Left lung (tissue), 10 donors: ENCODE measurements around the gene PDE4D. TPM values are rescaled to one million over a fixed set of nuclear protein-coding genes. Genes with fewer than 3 reads are reported as not detected.

ENCODE experiments used
- ATAC-seq: fragments of 200-7000 bp; cut with Tn5 transposase; one replicate; pipeline ENCODE4 v1.9.1; 2020; ENCODE audit warnings: moderate library complexity
- DNase-seq, 4 donors: peaks; one replicate each; pipeline ENCODE4 v3.0.0-alpha.2; 2013 to 2020
- H3K27ac ChIP-seq, 2 donors: fragments of 200-600 bp; sonication (generic) in 1 of 2; one replicate each; pipeline versions ENCODE4 v1.5.0 to v1.8.0; 2020 to 2021
- H3K27me3 ChIP-seq, 2 donors: fragments of 200-600 bp; sonication (generic) in 1 of 2; one replicate each; pipeline versions ENCODE4 v1.5.0 to v1.8.0; 2020 to 2021
- H3K36me3 ChIP-seq, 2 donors: fragments of 200-600 bp; sonication (generic) in 1 of 2; one replicate each; pipeline versions ENCODE4 v1.5.0 to v1.8.0; 2020 to 2021
- H3K4me1 ChIP-seq, 2 donors: fragments of 200-600 bp; one replicate each; pipeline ENCODE4 v1.8.0; 2021
- H3K4me3 ChIP-seq, 2 donors: fragments of 200-600 bp; sonication (generic) in 1 of 2; one replicate each; pipeline versions ENCODE4 v1.5.0 to v1.8.0; 2020 to 2021; ENCODE audit warnings: mild to moderate bottlenecking in 1 of 2
- H3K9me3 ChIP-seq, 2 donors: fragments of 200-600 bp; sonication (generic) in 1 of 2; one replicate each; pipeline versions ENCODE4 v1.5.0 to v1.8.0; 2020 to 2021
- intact Hi-C, 2 donors: fragments of 100-400 bp; cut with DNase I; formaldehyde crosslinking; loops; one replicate each; pipeline versions ENCODE4 v1.11.2 to v1.14.2; 2022
- polyA plus RNA-seq, 6 donors: library from polyadenylated mRNA; unstranded; fragments of 120-200 nt; gene quantifications; one replicate each; pipeline ENCODE4 v1.2.1, GENCODE V29; 2013; ENCODE audit not compliant: insufficient read length in 6 of 6
- total RNA-seq, 2 donors: library from RNA; stranded (reverse); fragmentation: NEBNext Ultra II Directional; extraction: Animal tissue kit (Norgen Biotek cat#: 25700); gene quantifications; one replicate each; pipeline ENCODE4 v1.2.1, GENCODE V29; 2021
- TF ChIP-seq, protein P1 (sequence below), 2 donors: fragments of 200-600 bp; sonication (generic) in 1 of 2; IDR thresholded peaks; one replicate each; pipeline versions ENCODE4 v1.5.0 to v1.8.0; 2021; ENCODE audit warnings: antibody characterized with exemption in 2 of 2
- donor health status: DM: no; HTN: yes; CAD: no.
- donor health status: DM: no; HTN: no; CAD: no.

Gene PDE4D
- total and polyA plus RNA-seq, 8 donors: 21.4 to 57.1 (median 25.4) TPM

DNA sequence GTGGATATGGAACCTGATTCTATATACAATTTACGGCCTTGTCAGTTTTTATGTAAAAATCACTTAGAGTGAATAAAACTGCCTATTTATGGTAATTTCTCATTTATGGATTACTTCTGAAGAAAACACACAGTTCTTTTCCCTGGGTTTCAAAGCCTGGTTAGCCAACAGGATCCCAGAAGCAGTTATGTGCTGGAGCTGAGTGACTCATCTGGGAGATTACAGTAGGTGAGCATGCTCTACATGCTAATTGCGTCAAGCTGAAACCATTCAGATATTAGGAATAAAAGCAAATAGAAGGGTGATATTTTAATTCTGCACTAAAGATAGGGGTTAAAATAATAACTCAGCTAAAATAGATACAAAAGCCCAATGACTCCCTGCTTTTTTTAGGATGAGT, 47.8 kb downstream of the PDE4D start:
- ATAC-seq (no peak), DNase-seq (no peak)
- Histone ChIP-seq H3K9me3 (no peaks in the 10 kb centered on the region), H3K36me3 (no peaks in the 10 kb centered on the region), H3K4me3 (no peak overlapping the region), H3K27ac (no peak overlapping the region), H3K4me1 (no peaks in the 10 kb centered on the region), H3K27me3 (no peaks in the 10 kb centered on the region)
- intact Hi-C loops: no loop called here
- TF ChIP-seq, protein P1, sequence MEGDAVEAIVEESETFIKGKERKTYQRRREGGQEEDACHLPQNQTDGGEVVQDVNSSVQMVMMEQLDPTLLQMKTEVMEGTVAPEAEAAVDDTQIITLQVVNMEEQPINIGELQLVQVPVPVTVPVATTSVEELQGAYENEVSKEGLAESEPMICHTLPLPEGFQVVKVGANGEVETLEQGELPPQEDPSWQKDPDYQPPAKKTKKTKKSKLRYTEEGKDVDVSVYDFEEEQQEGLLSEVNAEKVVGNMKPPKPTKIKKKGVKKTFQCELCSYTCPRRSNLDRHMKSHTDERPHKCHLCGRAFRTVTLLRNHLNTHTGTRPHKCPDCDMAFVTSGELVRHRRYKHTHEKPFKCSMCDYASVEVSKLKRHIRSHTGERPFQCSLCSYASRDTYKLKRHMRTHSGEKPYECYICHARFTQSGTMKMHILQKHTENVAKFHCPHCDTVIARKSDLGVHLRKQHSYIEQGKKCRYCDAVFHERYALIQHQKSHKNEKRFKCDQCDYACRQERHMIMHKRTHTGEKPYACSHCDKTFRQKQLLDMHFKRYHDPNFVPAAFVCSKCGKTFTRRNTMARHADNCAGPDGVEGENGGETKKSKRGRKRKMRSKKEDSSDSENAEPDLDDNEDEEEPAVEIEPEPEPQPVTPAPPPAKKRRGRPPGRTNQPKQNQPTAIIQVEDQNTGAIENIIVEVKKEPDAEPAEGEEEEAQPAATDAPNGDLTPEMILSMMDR (IDR thresholded peaks at IDR 0.05): no peak

DNA sequence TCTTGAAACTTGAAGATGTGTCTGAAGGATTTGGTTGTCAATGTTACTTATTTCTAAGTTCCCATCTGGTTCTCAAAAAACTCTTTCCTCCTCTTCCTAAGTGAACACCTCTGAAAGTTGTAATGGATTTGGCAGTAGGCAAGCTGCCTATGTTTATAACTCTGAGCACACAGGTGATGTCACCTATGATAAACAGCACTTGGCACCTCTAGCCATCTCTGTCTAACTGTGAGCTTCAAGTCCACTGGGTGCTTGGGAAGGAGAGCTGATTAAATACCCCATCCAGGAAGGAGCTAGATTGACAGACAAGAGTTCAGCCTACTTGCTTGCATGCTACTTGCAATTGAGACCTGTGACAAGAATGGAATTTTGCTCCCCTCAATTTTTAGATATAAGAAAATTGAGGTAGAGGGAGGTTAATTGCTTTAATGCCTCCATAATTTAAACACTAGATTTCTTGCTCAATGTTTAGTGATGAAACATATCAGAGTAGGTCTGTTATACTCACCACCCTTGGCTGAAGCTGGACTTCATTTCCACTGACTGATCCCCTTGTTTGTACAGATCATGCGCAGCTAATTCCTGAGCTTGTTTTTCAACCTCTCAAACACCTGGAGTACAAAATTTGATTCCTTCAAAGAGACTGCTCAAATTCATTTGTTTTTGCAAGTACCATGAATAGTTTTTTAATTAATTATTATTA, 49.9 kb downstream of the PDE4D start:
- no peak overlapping the region for H3K4me3 ChIP-seq
- H3K4me1 ChIP-seq: no peaks in the 10 kb centered on the region
- H3K9me3 ChIP-seq: no peaks in the 10 kb centered on the region
- no peaks in the 10 kb centered on the region for H3K27me3 ChIP-seq
- intact Hi-C loops: no loop called here
- H3K36me3 ChIP-seq: no peaks in the 10 kb centered on the region
- H3K27ac ChIP-seq: no peak overlapping the region
- TF ChIP-seq, protein P1 (IDR thresholded peaks at IDR 0.05): no peak
- ATAC-seq (no peak), DNase-seq (no peak)

DNA sequence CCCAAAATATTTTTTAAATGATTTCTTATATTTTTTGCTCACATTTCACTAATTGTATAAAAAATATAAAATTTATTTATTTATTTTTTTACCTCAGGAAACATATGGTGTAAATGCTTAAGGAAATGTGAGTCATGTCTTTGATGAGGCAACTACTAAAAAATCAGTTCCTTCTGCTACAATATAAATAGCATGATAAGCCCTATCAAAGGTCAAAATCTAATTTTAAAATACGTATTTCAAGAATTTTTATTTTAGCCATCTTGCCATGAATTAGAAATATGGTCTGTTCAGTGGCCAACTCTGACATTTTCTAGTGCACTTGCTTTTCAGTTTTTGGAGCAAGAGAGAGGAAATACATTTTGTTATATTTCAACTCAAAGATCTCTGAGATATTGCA, 50.5 kb downstream of the PDE4D start:
- Histone ChIP-seq H3K36me3 (no peaks in the 10 kb centered on the region), H3K27me3 (no peaks in the 10 kb centered on the region), H3K27ac (no peak overlapping the region), H3K9me3 (no peaks in the 10 kb centered on the region), H3K4me3 (no peak overlapping the region), H3K4me1 (no peaks in the 10 kb centered on the region)
- intact Hi-C loops: no loop called here
- DNase-seq (no peak), ATAC-seq (no peak)
- TF ChIP-seq, protein P1 (IDR thresholded peaks at IDR 0.05): no peak

DNA sequence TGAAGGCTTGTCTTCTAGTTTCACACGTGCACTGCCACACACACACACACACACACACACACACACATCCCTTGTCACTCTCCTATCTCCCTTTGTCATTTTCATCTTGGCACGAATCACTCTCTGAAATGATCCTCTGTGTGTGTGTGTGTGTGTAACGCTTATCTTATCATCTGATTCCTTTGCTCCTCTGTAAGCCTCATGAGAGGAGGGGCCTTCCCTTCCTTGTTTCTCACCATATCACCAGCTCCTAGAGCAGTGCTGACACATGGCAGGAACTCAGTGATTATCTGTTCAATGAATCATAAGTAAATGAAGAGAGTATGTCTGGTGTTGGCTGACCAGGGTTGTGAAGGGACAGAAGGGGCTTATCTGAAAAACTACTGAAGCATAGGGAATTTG, 53.3 kb downstream of the PDE4D start:
- intact Hi-C loops: no loop called here
- H3K36me3 ChIP-seq: no peaks in the 10 kb centered on the region
- H3K27ac ChIP-seq: no peak overlapping the region
- DNase-seq: no peak
- no peak for ATAC-seq
- no peaks in the 10 kb centered on the region for H3K9me3 ChIP-seq
- no peak overlapping the region for H3K4me3 ChIP-seq
- no peaks in the 10 kb centered on the region for H3K27me3 ChIP-seq
- H3K4me1 ChIP-seq: no peaks in the 10 kb centered on the region
- TF ChIP-seq, protein P1 (IDR thresholded peaks at IDR 0.05): no peak

DNA sequence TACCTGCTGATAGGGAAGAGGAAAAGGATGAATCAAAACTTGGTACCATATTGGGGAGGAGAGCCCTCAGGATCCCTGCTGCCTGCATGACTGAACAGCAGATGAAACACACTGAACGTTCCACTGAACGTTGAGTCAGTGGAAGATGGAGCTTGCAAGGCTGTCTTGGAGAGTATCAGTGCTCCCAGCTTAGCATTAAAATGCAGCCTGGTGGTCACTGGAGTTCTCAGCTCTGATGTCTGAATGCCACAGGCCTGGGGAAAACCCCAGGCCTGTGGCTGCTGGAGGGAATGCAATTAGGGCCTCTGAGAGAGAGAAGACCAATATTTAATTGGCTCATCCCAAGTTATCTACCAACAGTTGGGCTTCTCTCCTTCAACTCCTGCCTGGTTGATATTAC, 54.5 kb downstream of the PDE4D start:
- intact Hi-C loops: no loop called here
- DNase-seq: no peak
- Histone ChIP-seq H3K4me3 (no peak overlapping the region), H3K27ac (no peak overlapping the region), H3K27me3 (no peaks in the 10 kb centered on the region), H3K36me3 (no peaks in the 10 kb centered on the region), H3K4me1 (no peaks in the 10 kb centered on the region), H3K9me3 (no peaks in the 10 kb centered on the region)
- TF ChIP-seq, protein P1 (IDR thresholded peaks at IDR 0.05): no peak
- no peak for ATAC-seq
